CD4-positive, alpha-beta T cell treated with Interferon alpha-2 for 1 hour (primary cell): Measurements from ENCODE around the gene LRRC74B.
"Not testable (repeated sequence)": the region's sequence is repeated elsewhere in the genome, so short reads cannot be mapped to it uniquely, and the experiment has no call there.

ENCODE experiments used
- DNase-seq, 2 donors: peaks; one replicate each; pipeline ENCODE4 v3.0.0-alpha.2; 2020 to 2022

LRRC74B gene

GRCh38 chr22:21077884-21078508, 32.2 kb downstream of the LRRC74B start:
- DNase-seq, result no peak

- no peak for DNase-seq
Measured at GRCh38 chr22:21078916-21079315, 33.2 kb downstream of the LRRC74B start.

GRCh38 chr22:21079493-21079892, 33.7 kb downstream of the LRRC74B start:
- no peak for DNase-seq

- no peak for DNase-seq
Measured at GRCh38 chr22:21080435-21081137, 34.8 kb downstream of the LRRC74B start.

- no peak for DNase-seq
Measured at GRCh38 chr22:21082248-21082647, 36.5 kb downstream of the LRRC74B start.

- DNase-seq, result no peak
Measured at GRCh38 chr22:21087119-21087518, 41.4 kb downstream of the LRRC74B start.

- not testable (repeated sequence) for DNase-seq
Measured at GRCh38 chr22:21087926-21088325, 42.2 kb downstream of the LRRC74B start.

GRCh38 chr22:21091220-21091619, 45.5 kb downstream of the LRRC74B start:
- not testable (repeated sequence) for DNase-seq

- DNase-seq, result no peak
Measured at GRCh38 chr22:21092797-21093554, 47.2 kb downstream of the LRRC74B start.

GRCh38 chr22:21093555-21094137, 47.9 kb downstream of the LRRC74B start:
- DNase-seq, result not testable (repeated sequence)

- no peak for DNase-seq
Measured at GRCh38 chr22:21094911-21095772, 49.4 kb downstream of the LRRC74B start.

- no peak for DNase-seq
Measured at GRCh38 chr22:21095773-21096107, 50.0 kb downstream of the LRRC74B start.

- DNase-seq, result not testable (repeated sequence)
Measured at GRCh38 chr22:21096878-21097277, 51.1 kb downstream of the LRRC74B start.

GRCh38 chr22:21098099-21098671, 52.4 kb downstream of the LRRC74B start:
- DNase-seq, result no peak

- no peak for DNase-seq
Measured at GRCh38 chr22:21099578-21099977, 53.8 kb downstream of the LRRC74B start.

GRCh38 chr22:21100149-21101032, 54.6 kb downstream of the LRRC74B start:
- DNase-seq, result no peak

- DNase-seq, result no peak
Measured at GRCh38 chr22:21101877-21102638, 56.3 kb downstream of the LRRC74B start.

- DNase-seq, result peak; percentile 61 to 71
Measured at GRCh38 chr22:21102659-21103267, 57.0 kb downstream of the LRRC74B start.

GRCh38 chr22:21103633-21104032, 57.9 kb downstream of the LRRC74B start:
- DNase-seq, result no peak

GRCh38 chr22:21104126-21104691, 58.5 kb downstream of the LRRC74B start:
- DNase-seq, result no peak
